OCI-LY3 (cell line): ENCODE data around the gene CPXM2.

ENCODE experiments used
- CTCF ChIP-seq: fragments of 200-600, 300-600 bp; sonication (generic); IDR thresholded peaks from 2 replicates; pipeline ENCODE4 v1.5.1; 2014; ENCODE audit warnings: antibody characterized with exemption, low read length, low read depth
- EZH2phosphoT487 ChIP-seq: fragments of 200-600 bp; shearing (Covaris generic); IDR thresholded peaks from 2 replicates; pipeline ENCODE4 v1.6.1; 2018; ENCODE audit warnings: antibody characterized with exemption, mixed run types, low read depth

- no peak for TF ChIP-seq CTCF
- TF ChIP-seq EZH2phosphoT487, result no peak
These were observed 7.8 kb downstream of the CPXM2 start for GRCh38 chr10:123883673-123884320.
